ENCODE data around the gene MRPS14.

GRCh38 chr1:174969977-174970376 lies 53.2 kb downstream of the MRPS14 start:
- TF ChIP-seq POLR2A (IDR thresholded peaks at IDR 0.05) = no peak
- TF ChIP-seq CTCF (IDR thresholded peaks at IDR 0.05) = no peak

Measured in adrenal gland (tissue), 5 donors.